ENCODE measurements around the gene KLC1.

DNA sequence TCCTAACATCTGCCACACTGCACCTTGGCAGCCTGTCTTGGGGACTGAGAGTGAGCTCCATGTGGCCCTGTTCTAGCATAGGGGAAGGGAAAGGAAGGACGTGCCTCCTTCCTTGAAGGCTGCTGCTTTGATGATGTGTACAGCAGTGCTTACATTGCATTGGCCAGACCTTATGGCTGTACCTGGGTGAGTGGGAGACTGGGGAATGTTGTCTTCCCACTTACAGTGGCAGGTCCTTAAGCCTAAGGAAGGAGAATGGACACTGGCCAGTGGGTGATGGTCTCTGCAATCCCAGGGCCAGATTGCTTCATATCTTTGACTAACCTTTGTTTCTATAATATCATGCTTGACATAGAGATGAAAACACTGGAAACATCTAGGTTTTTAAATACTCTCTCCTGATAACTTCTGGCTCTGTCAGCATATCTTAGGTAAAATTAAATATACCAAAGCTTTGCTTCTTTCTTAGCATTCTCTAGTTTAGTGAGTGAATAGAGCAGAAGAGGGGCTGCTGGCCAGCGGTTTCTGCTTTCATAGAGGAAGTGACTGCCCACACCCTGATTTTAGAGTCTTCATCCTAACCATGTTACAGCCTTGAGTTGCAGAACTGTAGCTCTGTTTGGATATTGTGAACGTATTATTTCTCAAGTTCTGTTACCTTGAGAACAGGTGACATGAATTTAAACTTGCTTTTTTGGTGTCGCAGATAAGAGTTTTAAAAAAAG lies 27.2 kb downstream of the KLC1 start:
- TF ChIP-seq, protein P1, sequence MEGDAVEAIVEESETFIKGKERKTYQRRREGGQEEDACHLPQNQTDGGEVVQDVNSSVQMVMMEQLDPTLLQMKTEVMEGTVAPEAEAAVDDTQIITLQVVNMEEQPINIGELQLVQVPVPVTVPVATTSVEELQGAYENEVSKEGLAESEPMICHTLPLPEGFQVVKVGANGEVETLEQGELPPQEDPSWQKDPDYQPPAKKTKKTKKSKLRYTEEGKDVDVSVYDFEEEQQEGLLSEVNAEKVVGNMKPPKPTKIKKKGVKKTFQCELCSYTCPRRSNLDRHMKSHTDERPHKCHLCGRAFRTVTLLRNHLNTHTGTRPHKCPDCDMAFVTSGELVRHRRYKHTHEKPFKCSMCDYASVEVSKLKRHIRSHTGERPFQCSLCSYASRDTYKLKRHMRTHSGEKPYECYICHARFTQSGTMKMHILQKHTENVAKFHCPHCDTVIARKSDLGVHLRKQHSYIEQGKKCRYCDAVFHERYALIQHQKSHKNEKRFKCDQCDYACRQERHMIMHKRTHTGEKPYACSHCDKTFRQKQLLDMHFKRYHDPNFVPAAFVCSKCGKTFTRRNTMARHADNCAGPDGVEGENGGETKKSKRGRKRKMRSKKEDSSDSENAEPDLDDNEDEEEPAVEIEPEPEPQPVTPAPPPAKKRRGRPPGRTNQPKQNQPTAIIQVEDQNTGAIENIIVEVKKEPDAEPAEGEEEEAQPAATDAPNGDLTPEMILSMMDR (IDR thresholded peaks at IDR 0.05) = no peak
- no peak for TF ChIP-seq POLR2A (IDR thresholded peaks at IDR 0.05)
